BJ (cell line): ENCODE data around the gene PBX1. TPM values are rescaled to one million over a fixed set of nuclear protein-coding genes. Genes with fewer than 3 reads are reported as not detected.

ENCODE experiments used
- CTCF ChIA-PET: fragments of 350-600 bp; formaldehyde crosslinking; extraction: SDS; loops from one replicate; lab custom pipeline; 2021; ENCODE audit warnings: antibody characterized with exemption, inconsistent platforms; lab: Yijun Ruan, JAX
- POLR2A ChIA-PET: fragments of 300-600 bp; sonication (Branson Sonifier 250); formaldehyde crosslinking; extraction: SDS; loops from one replicate; lab custom pipeline; 2021; ENCODE audit warnings: antibody characterized with exemption; lab: Charles Lee
- DNase-seq: peaks from one replicate; pipeline ENCODE4 v3.0.0-alpha.2; 2011; ENCODE audit warnings: low read depth
- H3K27me3 ChIP-seq: 2 replicates; pipeline ENCODE4 v1.6.0; 2011; ENCODE audit warnings: low read length; ENCODE audit not compliant: control insufficient read depth, insufficient read depth
- H3K36me3 ChIP-seq: 2 replicates; pipeline ENCODE4 v1.5.1; 2011; ENCODE audit warnings: low read length; ENCODE audit not compliant: control insufficient read depth, insufficient read depth
- H3K4me3 ChIP-seq: 2 replicates; pipeline ENCODE4 v1.5.1; 2011; ENCODE audit warnings: low read depth, mild to moderate bottlenecking, control low read depth, low read length
- polyA plus RNA-seq: library from polyadenylated mRNA; depleted of rRNA; stranded (reverse); fragments of >200 nt; gene quantifications from 2 replicates; pipeline ENCODE4 v1.2.3, GENCODE V29; 2011
- TF ChIP-seq, protein P1 (sequence below): IDR thresholded peaks from 2 replicates; pipeline ENCODE4 v1.5.1; 2011; ENCODE audit warnings: low read depth, mild to moderate bottlenecking, control low read depth, inconsistent platforms, low read length, moderate library complexity; ENCODE audit not compliant: insufficient read depth

The PBX1 gene
- polyA plus RNA-seq, 1 experiment: 46.1 TPM

DNA sequence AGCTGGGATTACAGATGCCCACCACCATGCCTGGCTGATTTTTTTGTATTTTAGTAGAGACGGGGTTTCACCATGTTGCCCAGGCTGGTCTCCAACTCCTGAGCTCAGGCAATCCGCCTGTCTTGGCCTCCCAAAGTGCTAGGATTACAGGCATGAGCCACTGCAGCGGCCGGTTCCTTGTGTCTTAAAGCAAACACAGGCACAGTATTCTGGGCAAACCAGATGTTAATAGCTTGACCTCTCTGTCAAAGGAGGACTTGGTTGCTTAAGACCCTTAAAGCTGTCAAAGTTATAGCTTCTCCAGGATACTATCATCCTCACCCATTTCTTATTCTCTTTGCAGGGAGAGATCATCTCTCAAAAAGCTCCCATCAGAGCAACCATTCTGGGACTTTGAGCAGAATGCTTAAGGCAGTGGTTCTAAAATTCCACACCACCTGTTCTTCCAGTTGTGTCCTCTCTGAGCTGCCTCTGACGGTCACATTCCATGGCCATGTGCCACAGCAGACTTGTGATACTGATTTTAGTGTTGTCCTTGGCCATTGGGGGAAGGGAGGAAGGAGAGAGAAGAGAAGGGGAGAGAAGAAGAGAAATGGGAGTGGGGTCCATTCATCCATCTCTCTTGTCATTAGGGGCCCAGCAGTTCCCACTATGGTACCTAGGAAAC, 81.8 kb downstream of the PBX1 start:
- H3K4me3 ChIP-seq: no peak overlapping the region
- TF ChIP-seq, protein P1, sequence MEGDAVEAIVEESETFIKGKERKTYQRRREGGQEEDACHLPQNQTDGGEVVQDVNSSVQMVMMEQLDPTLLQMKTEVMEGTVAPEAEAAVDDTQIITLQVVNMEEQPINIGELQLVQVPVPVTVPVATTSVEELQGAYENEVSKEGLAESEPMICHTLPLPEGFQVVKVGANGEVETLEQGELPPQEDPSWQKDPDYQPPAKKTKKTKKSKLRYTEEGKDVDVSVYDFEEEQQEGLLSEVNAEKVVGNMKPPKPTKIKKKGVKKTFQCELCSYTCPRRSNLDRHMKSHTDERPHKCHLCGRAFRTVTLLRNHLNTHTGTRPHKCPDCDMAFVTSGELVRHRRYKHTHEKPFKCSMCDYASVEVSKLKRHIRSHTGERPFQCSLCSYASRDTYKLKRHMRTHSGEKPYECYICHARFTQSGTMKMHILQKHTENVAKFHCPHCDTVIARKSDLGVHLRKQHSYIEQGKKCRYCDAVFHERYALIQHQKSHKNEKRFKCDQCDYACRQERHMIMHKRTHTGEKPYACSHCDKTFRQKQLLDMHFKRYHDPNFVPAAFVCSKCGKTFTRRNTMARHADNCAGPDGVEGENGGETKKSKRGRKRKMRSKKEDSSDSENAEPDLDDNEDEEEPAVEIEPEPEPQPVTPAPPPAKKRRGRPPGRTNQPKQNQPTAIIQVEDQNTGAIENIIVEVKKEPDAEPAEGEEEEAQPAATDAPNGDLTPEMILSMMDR: no peak
- ChIA-PET CTCF (interaction anchor here (0.6 to 1.9 kb wide), 2 partner anchors 146 to 1572 kb away, joined by 3 to 9 read pairs; partner anchors contain the start of gene RGS4), POLR2A (interaction anchor here (0.7 kb wide), 1 partner anchor 12 kb away, joined by 3 read pairs; no protein-coding TSS in a partner anchor)
- no peaks in the 10 kb centered on the region for H3K27me3 ChIP-seq
- 0 out of 2 replicates have a peak, but pooled peaks cover 2% of the 10 kb centered on the region for H3K36me3 ChIP-seq
- no peak for DNase-seq

DNA sequence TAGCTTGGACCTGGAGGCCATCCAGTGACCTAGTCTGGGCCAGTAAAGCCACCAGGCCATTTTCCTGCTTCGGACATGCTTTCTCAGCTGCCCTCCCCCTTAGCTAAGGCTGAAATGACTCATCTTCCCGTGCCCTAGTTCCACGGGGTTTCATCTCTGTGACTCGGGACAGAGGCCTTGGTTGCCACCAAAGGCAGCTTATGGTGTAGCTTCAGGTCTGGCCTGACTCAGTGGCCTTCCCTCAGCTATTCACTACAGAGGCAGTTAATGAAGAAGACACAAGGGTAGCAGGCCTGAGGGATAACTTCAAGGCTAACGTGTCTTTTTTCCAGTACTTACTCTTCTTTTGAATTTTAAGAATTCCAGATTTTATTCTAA, 82.4 kb downstream of the PBX1 start:
- TF ChIP-seq, protein P1: no peak
- DNase-seq: no peak
- POLR2A ChIA-PET: interaction anchor here (0.7 kb wide), 1 partner anchor 11 kb away, joined by 3 read pairs; no protein-coding TSS in a partner anchor
- no peak overlapping the region for H3K4me3 ChIP-seq
- no peaks in the 10 kb centered on the region for H3K27me3 ChIP-seq
- 0 out of 2 replicates have a peak, but pooled peaks cover 2% of the 10 kb centered on the region for H3K36me3 ChIP-seq
- CTCF ChIA-PET: interaction anchor here (0.6 to 1.9 kb wide), 3 partner anchors 29 to 1572 kb away, joined by 3 to 9 read pairs (median 3); partner anchors contain the start of gene RGS4

DNA sequence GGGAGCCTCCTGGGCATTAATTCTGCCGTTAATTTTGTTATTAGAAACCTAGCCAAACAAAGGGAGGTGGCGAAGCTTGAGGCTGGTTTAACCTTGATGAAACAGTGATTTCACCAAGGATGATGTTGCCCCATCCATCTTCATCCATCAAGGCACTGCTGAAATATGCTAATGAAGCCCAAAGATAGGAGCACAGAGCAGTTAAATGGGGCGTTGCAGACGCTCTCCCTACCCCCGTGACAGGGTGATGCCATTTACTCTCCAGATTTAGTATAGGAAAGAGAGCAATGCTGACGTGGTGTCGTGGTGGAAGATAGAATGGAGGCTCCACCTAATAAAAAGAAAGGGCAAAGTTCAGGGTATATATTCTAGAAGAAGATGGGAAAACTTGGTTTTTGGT, 84.0 kb downstream of the PBX1 start:
- H3K4me3 ChIP-seq: no peak overlapping the region
- ChIA-PET CTCF (no interaction called here), POLR2A (interaction anchor here (0.7 kb wide), 1 partner anchor 30 kb away, joined by 3 read pairs; no protein-coding TSS in a partner anchor)
- no peaks in the 10 kb centered on the region for H3K27me3 ChIP-seq
- DNase-seq: no peak
- TF ChIP-seq, protein P1: no peak
- H3K36me3 ChIP-seq: 0 out of 2 replicates have a peak, but pooled peaks cover 2% of the 10 kb centered on the region

DNA sequence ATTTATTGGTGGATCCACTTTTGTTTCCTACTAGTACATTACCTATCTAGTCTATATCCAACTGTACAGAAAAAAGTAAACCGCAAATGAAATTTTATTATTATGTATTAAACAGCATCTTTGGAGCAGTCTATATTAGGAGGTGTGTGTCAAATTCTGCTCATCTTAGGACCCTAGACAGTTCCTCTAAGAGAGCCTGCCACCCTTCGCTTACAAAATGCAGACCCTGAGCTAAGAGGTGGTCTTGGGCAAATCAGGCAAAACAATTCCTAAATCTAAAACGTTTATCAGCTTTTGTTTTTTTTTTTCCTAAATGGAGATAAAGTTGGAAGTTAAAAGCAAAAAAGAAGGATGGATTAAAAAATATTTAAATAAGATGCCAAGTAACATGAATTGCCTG, 85.3 kb downstream of the PBX1 start:
- TF ChIP-seq, protein P1: no peak
- CTCF ChIA-PET: interaction anchor here (1.2 kb wide), 1 partner anchor 143 kb away, joined by 3 read pairs; no protein-coding TSS in a partner anchor
- Histone ChIP-seq H3K4me3 (no peak overlapping the region), H3K27me3 (no peaks in the 10 kb centered on the region), H3K36me3 (no peaks in the 10 kb centered on the region)
- DNase-seq: no peak
- POLR2A ChIA-PET: no interaction called here
